HL-60 (cell line): Measurements from ENCODE around the gene CMBL.

ENCODE experiments used
- DNase-seq, 2 experiments: peaks; one replicate each; pipeline ENCODE4 v3.0.0-alpha.2; 2010 to 2020; ENCODE audit warnings: low read depth in 1 of 2, low spot score in 1 of 2
- H3K27ac ChIP-seq: fragments of 250-450 bp; sonication (Bioruptor Pico); replicated peaks from 2 replicates; pipeline ENCODE4 v1.5.1; 2020; ENCODE audit warnings: mild to moderate bottlenecking, moderate library complexity
- H3K27me3 ChIP-seq: fragments of 250-450 bp; sonication (Bioruptor Pico); 2 replicates; pipeline ENCODE4 v1.5.1; 2021; ENCODE audit warnings: mild to moderate bottlenecking, moderate library complexity; ENCODE audit not compliant: insufficient read depth, poor library complexity, severe bottlenecking
- H3K4me3 ChIP-seq: replicated peaks from 2 replicates; pipeline ENCODE4 v1.5.1; 2011; ENCODE audit warnings: mild to moderate bottlenecking, control low read depth, low read length; ENCODE audit not compliant: insufficient read depth
- GABPA ChIP-seq: IDR thresholded peaks from 2 replicates; pipeline ENCODE4 v1.6.1; 2012; ENCODE audit warnings: low read depth
- POLR2AphosphoS5 ChIP-seq: IDR thresholded peaks from 2 replicates; pipeline ENCODE4 v1.6.1; 2012; ENCODE audit warnings: low read depth
- SPI1 ChIP-seq: IDR thresholded peaks from 2 replicates; pipeline ENCODE4 v1.6.1; 2012; ENCODE audit warnings: low read depth, mild to moderate bottlenecking, borderline replicate concordance
- TF ChIP-seq, protein P1 (sequence below): IDR thresholded peaks from 2 replicates; pipeline ENCODE4 v1.6.1; 2012; ENCODE audit warnings: low read depth; ENCODE audit not compliant: insufficient replicate concordance
- TF ChIP-seq, protein P2 (sequence below): IDR thresholded peaks from one replicate; pipeline ENCODE4 v1.5.1; 2011; ENCODE audit warnings: low read length, control low read depth, inconsistent platforms; ENCODE audit not compliant: insufficient read depth

Gene CMBL

DNA sequence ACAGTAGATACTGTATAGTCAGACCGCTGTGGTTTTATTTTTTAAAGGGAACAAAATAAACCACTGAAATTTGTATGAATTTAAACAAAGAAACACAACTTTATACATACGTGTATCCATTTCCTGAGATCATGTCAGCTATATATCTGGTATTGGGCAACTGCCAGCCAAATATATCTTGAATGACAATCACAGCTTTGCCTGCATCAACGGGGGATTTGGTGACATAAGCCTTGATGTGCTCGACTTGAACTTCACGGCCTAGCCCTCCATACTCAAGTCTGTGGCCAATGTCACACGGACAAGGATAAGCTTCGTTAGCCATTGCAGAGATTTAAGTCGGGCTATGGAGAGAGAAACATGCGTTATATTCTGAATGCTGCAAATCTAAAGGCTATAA, 17.3 kb downstream of the CMBL start:
- TF ChIP-seq, protein P1, sequence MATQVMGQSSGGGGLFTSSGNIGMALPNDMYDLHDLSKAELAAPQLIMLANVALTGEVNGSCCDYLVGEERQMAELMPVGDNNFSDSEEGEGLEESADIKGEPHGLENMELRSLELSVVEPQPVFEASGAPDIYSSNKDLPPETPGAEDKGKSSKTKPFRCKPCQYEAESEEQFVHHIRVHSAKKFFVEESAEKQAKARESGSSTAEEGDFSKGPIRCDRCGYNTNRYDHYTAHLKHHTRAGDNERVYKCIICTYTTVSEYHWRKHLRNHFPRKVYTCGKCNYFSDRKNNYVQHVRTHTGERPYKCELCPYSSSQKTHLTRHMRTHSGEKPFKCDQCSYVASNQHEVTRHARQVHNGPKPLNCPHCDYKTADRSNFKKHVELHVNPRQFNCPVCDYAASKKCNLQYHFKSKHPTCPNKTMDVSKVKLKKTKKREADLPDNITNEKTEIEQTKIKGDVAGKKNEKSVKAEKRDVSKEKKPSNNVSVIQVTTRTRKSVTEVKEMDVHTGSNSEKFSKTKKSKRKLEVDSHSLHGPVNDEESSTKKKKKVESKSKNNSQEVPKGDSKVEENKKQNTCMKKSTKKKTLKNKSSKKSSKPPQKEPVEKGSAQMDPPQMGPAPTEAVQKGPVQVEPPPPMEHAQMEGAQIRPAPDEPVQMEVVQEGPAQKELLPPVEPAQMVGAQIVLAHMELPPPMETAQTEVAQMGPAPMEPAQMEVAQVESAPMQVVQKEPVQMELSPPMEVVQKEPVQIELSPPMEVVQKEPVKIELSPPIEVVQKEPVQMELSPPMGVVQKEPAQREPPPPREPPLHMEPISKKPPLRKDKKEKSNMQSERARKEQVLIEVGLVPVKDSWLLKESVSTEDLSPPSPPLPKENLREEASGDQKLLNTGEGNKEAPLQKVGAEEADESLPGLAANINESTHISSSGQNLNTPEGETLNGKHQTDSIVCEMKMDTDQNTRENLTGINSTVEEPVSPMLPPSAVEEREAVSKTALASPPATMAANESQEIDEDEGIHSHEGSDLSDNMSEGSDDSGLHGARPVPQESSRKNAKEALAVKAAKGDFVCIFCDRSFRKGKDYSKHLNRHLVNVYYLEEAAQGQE: no peak
- TF ChIP-seq GABPA: no peak
- no peak for DNase-seq
- Histone ChIP-seq H3K4me3 (no peak overlapping the region), H3K27me3 (no peaks in the 10 kb centered on the region), H3K27ac (no peak overlapping the region)

- H3K27ac ChIP-seq: no peak overlapping the region
- no peaks in the 10 kb centered on the region for H3K27me3 ChIP-seq
- TF ChIP-seq, protein P1: no peak
- TF ChIP-seq POLR2AphosphoS5 (no peak), GABPA (no peak), SPI1 (no peak)
- TF ChIP-seq, protein P2, sequence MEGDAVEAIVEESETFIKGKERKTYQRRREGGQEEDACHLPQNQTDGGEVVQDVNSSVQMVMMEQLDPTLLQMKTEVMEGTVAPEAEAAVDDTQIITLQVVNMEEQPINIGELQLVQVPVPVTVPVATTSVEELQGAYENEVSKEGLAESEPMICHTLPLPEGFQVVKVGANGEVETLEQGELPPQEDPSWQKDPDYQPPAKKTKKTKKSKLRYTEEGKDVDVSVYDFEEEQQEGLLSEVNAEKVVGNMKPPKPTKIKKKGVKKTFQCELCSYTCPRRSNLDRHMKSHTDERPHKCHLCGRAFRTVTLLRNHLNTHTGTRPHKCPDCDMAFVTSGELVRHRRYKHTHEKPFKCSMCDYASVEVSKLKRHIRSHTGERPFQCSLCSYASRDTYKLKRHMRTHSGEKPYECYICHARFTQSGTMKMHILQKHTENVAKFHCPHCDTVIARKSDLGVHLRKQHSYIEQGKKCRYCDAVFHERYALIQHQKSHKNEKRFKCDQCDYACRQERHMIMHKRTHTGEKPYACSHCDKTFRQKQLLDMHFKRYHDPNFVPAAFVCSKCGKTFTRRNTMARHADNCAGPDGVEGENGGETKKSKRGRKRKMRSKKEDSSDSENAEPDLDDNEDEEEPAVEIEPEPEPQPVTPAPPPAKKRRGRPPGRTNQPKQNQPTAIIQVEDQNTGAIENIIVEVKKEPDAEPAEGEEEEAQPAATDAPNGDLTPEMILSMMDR: no peak
Measured at GRCh38 chr5:10289991-10290390, 17.7 kb downstream of the CMBL start.

DNA sequence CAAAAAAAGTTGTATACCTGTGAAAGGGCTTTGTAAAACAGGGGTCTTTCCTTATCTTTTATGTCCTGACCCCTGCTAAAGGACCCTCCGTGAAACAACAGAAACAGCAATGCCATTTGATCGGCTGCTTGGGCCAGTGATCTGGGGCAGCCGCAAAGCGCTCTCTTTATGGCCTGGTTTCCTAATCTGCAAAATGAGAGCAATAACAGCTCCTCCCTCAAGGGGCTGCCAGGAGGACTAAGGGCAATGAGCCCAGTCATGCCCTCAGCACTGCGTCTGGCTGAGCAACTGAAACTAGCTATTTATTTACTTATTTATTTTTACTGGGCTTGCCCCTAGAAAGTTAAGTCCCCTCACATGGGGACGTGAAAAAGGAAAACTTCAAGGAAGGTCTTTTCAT, 18.3 kb downstream of the CMBL start:
- TF ChIP-seq GABPA: no peak
- TF ChIP-seq, protein P2: no peak
- no peak for TF ChIP-seq POLR2AphosphoS5
- TF ChIP-seq SPI1: no peak
- no peaks in the 10 kb centered on the region for H3K27me3 ChIP-seq
- no peak overlapping the region for H3K4me3 ChIP-seq
- no peak overlapping the region for H3K27ac ChIP-seq
- DNase-seq: no peak

More at GRCh38 chr5:10289991-10290390, 17.7 kb downstream of the CMBL start:
- no peak for DNase-seq
- H3K4me3 ChIP-seq: no peak overlapping the region

DNA sequence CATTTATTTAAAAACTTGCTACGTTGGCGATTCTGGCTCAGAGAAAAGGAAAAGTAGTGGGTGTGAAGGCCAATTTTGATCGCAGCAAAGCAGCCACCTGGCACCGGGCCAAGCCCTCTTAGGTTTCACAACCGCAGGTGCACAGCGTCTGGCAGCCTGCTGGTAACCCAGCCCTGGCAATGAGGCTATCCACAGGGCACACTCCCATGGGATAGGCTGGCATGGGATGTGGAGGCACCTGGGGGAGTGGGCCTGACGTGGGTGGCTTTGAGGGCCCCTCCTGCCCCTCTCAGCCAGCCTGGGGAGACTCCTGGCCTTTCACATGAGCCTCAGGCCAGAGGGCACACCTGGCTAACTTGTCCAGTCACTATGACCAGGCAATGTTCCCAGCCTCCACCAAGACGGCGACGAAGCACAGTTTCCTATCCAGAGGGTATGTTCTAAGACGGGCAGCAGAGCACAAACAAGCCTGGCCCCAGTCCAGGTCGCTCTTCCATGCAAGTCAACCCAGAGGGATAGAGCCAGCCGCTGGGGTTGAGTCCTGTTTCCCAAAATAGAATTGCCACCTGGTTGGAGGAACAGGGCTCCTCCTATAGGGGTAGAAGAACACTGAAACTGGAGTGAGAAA, 19.0 kb downstream of the CMBL start:
- TF ChIP-seq, protein P1: no peak
- TF ChIP-seq, protein P2: no peak
- no peak; the same call in 1 of the 2 replicates for TF ChIP-seq POLR2AphosphoS5
- no peak for TF ChIP-seq SPI1
- no peak for TF ChIP-seq GABPA
- Histone ChIP-seq H3K4me3 (no peak overlapping the region), H3K27me3 (no peaks in the 10 kb centered on the region), H3K27ac (no peak overlapping the region)
- DNase-seq: no peak
